Esophagus squamous epithelium (tissue), 5 donors: ENCODE data around the gene UQCC2. TPM values are rescaled to one million over a fixed set of nuclear protein-coding genes. Genes with fewer than 3 reads are reported as not detected.

Experiments used
- DNase-seq: peaks from one replicate; lab custom pipeline; 2025; lab: John Stamatoyannopoulos, UW
- H3K27ac ChIP-seq, 4 donors: fragments of 200-600 bp; sonication (generic); one replicate each; pipeline ENCODE4 v1.5.1; 2016 to 2019; ENCODE audit warnings: mild to moderate bottlenecking in 1 of 4
- H3K27me3 ChIP-seq, 4 donors: fragments of 200-600 bp; sonication (generic); 1 replicate in 3 of 4; 2 replicates in 1 of 4; pipeline versions ENCODE4 v1.5.1 to v1.6.0; 2017 to 2021; ENCODE audit warnings: antibody characterized with exemption in 1 of 4
- H3K36me3 ChIP-seq, 3 donors: fragments of 200-600 bp; sonication (generic); one replicate each; pipeline ENCODE4 v1.5.1; 2016 to 2019
- H3K4me1 ChIP-seq, 3 donors: fragments of 200-600 bp; sonication (generic); one replicate each; pipeline ENCODE4 v1.5.1; 2017 to 2019
- H3K4me3 ChIP-seq, 4 donors: fragments of 200-600 bp; sonication (generic); 1 replicate in 3 of 4; 2 replicates in 1 of 4; pipeline ENCODE4 v1.5.1; 2016 to 2019; ENCODE audit warnings: mild to moderate bottlenecking in 2 of 4, moderate library complexity in 1 of 4
- H3K9me3 ChIP-seq, 3 donors: fragments of 200-600 bp; sonication (generic); one replicate each; pipeline ENCODE4 v1.5.1; 2016 to 2019
- POLR2A ChIP-seq, 4 donors: fragments of 450-650 bp; IDR thresholded peaks; one replicate each; pipeline ENCODE4 v1.6.1; 2017; ENCODE audit warnings: antibody characterized with exemption in 4 of 4, mild to moderate bottlenecking in 4 of 4, moderate library complexity in 3 of 4
- WGBS, 2 donors: methylation state at CpG; one replicate each; pipeline ENCODE4 v1.1.5; 2018; 5-methylcytosine and 5-hydroxymethylcytosine counted together
- intact Hi-C: fragments of 100-400 bp; cut with DNase I; formaldehyde crosslinking; loops from one replicate; pipeline ENCODE4 v1.15.0; 2022
- total RNA-seq, 4 donors: library from RNA; depleted of rRNA; stranded (reverse); fragments of >200 nt; gene quantifications; one replicate each; pipeline ENCODE4 v1.1.0, GENCODE V29; 2016
- TF ChIP-seq, protein P1 (sequence below), 6 experiments: fragments of 450-650 bp in 4 of 6; fragments of 200-600 bp in 2 of 6; sonication (generic) in 2 of 6; IDR thresholded peaks; one replicate each; pipeline ENCODE4 v1.5.1; 2016 to 2019; ENCODE audit warnings: antibody characterized with exemption in 6 of 6, mild to moderate bottlenecking in 4 of 6, moderate library complexity in 4 of 6
- donor health status: DM: yes; HTN: yes; CAD: no.

Gene UQCC2
- total RNA-seq, 4 donors from 2014 or later: 7.8 to 36.8 (median 13.7) TPM

DNA sequence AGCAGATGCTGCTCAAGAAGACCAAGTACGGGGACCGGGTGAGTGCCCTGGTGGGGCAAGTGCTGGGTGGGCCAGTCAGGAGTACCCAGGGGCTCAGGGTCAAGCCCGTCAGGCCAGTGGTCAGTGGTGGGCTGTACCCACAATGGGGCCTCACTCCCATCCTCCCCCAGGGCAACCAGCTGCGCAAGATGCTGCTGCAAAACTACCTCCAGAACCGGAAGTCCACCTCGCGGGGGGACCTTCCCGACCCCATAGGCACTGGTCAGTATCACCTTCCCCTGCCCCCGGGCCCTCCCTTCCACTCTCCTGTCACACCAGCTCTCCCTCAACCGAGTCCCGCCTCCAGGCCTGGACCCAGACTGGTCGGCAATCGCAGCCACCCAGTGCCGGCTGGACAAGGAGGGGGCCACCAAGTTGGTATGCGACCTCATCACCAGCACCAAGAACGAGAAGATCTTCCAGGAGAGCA is 27.0 kb downstream of the UQCC2 start:
- Histone ChIP-seq H3K27me3 (no peaks in the 10 kb centered on the region), H3K27ac (no peak overlapping the region), H3K9me3 (no peaks in the 10 kb centered on the region), H3K4me1 (no peaks in the 10 kb centered on the region), H3K4me3 (no peak overlapping the region), H3K36me3 (peaks cover 39 to 100% (median 42%) of the 10 kb centered on the region in 3 donors)
- WGBS, 2 donors: 80 to 95% methylated on average over 1 to 7 of the region's 16 CpGs
- no peak for TF ChIP-seq POLR2A (IDR thresholded peaks at IDR 0.05)
- TF ChIP-seq, protein P1, sequence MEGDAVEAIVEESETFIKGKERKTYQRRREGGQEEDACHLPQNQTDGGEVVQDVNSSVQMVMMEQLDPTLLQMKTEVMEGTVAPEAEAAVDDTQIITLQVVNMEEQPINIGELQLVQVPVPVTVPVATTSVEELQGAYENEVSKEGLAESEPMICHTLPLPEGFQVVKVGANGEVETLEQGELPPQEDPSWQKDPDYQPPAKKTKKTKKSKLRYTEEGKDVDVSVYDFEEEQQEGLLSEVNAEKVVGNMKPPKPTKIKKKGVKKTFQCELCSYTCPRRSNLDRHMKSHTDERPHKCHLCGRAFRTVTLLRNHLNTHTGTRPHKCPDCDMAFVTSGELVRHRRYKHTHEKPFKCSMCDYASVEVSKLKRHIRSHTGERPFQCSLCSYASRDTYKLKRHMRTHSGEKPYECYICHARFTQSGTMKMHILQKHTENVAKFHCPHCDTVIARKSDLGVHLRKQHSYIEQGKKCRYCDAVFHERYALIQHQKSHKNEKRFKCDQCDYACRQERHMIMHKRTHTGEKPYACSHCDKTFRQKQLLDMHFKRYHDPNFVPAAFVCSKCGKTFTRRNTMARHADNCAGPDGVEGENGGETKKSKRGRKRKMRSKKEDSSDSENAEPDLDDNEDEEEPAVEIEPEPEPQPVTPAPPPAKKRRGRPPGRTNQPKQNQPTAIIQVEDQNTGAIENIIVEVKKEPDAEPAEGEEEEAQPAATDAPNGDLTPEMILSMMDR (IDR thresholded peaks at IDR 0.05): no peak
- DNase-seq: no peak
- intact Hi-C loops: no loop called here

DNA sequence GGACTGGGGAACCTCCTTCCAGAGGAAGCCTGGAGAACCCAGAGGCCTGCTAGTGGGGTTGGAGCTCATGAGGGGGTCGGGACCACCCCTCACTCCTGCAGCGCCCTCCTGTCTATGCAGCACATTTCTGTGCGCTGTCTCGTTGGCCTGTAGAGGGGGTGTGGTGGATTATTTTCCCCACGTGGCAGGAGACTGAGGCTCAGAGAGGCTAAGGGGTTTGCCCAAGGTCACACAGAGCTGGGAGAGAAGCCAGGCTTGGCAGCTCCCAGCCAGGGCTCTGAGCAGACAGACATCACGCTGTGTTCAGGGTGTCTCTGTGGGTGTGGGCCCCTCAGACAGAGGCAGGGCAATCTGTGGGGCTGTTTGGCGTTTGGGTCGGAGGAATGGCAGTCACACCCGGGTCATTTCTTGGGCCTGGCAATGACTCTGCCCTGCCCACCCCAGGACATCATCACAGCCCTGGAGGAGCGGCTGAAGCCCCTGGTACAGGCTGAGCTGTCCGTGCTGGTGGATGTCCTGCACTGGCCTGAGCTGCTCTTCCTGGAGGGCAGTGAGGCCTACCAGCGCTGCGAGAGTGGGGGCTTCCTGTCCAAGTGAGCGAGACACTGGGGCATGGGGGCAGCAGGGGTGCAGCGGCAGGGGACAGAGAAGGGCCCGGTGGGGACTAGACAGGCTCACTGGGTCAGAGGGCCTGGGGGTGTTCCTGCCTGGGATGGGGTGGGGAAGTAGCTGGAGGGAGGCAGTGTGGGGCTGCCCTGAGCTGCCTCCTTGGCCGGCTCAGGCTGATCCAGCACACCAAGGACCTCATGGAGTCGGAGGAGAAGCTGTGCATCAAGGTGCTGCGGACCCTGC is 27.7 kb downstream of the UQCC2 start:
- no peak for DNase-seq
- Histone ChIP-seq H3K4me1 (no peaks in the 10 kb centered on the region), H3K27me3 (no peaks in the 10 kb centered on the region), H3K9me3 (no peaks in the 10 kb centered on the region), H3K36me3 (peaks cover 32 to 100% (median 42%) of the 10 kb centered on the region in 3 donors), H3K27ac (no peak overlapping the region), H3K4me3 (no peak overlapping the region)
- WGBS, 2 donors: 83 to 100% methylated on average over 2 to 8 of the region's 19 CpGs
- intact Hi-C loops: no loop called here
- TF ChIP-seq, protein P1 (IDR thresholded peaks at IDR 0.05): no peak
- TF ChIP-seq POLR2A (IDR thresholded peaks at IDR 0.05): no peak

DNA sequence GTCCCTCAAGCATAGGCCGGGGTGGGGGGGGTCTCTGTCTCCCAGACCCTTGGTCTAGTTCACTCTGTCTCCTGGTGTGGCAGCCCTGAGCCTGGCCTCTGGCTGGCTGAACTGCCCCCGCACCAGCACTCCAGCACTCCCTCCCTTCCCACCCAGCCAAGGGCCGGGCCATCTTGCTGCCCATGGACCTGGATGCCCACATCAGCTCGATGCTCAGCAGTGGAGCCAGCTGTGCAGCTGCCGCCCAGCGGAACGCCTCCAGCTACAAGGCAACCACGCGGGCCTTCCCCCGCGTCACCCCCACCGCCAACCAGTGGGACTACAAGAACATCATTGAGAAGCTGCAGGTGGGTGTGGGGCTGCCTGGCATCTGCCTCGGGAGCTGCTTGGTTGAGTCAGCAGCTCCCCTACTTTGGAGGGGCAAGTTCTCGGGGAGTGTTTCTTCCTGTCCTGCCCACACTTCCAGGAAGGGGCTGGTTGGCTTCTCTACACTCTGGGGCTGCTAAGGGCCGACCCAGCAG is 28.4 kb downstream of the UQCC2 start:
- intact Hi-C loops: no loop called here
- peaks cover 30 to 100% (median 42%) of the 10 kb centered on the region in 3 donors for H3K36me3 ChIP-seq
- H3K4me1 ChIP-seq: no peaks in the 10 kb centered on the region
- no peak overlapping the region for H3K4me3 ChIP-seq
- no peak overlapping the region for H3K27ac ChIP-seq
- DNase-seq: no peak
- no peak for TF ChIP-seq POLR2A (IDR thresholded peaks at IDR 0.05)
- TF ChIP-seq, protein P1 (IDR thresholded peaks at IDR 0.05): no peak
- WGBS, 2 donors: 55 to 90% methylated on average over 3 of the region's 15 CpGs
- no peaks in the 10 kb centered on the region for H3K9me3 ChIP-seq
- no peaks in the 10 kb centered on the region for H3K27me3 ChIP-seq

DNA sequence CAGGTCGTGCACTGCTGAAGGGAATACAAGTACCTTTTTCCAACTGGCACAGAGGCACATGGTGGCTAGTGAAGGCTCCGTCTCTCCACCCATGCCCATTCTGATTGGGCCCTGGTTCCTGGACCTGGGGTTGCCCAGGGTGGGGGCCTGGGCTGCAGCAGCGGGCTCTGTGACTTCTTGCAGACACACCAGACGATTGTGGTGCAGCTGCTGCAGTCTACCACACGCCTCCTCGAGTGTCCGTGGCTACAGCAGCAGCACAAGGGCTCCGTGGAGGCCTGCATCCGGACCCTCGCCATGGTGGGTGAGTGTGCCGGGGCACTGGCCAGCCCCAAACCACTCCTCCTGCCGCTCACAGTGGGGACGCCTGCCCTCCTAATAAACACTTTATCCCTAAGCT is 29.2 kb downstream of the UQCC2 start:
- Histone ChIP-seq H3K27me3 (no peaks in the 10 kb centered on the region), H3K4me1 (no peaks in the 10 kb centered on the region), H3K9me3 (no peaks in the 10 kb centered on the region), H3K4me3 (no peak overlapping the region), H3K27ac (no peak overlapping the region), H3K36me3 (peaks cover 30 to 100% (median 42%) of the 10 kb centered on the region in 3 donors)
- DNase-seq: no peak
- WGBS, 2 donors: 84 to 94% methylated on average over 2 to 9 of the region's 13 CpGs
- TF ChIP-seq, protein P1 (IDR thresholded peaks at IDR 0.05): no peak
- intact Hi-C loops: no loop called here

DNA sequence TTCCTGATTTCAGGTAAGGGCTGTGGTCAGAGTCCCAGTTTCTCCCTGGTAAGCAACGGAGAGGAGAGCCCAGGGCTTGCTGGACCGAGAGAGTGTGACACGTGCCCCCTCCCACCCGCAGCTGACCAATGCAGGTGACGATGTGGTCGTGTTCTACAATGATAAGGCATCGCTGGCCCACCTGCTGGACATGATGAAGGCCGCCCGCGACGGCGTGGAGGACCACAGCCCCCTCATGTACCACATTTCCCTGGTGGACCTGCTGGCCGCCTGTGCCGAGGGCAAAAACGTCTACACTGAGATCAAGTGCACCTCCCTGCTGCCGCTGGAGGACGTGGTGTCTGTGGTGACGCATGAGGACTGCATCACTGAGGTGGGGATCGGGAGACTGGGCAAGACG is 31.7 kb downstream of the UQCC2 start:
- intact Hi-C loops: no loop called here
- H3K4me1 ChIP-seq: no peaks in the 10 kb centered on the region
- peaks cover 14 to 100% (median 34%) of the 10 kb centered on the region in 3 donors for H3K36me3 ChIP-seq
- TF ChIP-seq, protein P1 (IDR thresholded peaks at IDR 0.05): no peak
- no peak for TF ChIP-seq POLR2A (IDR thresholded peaks at IDR 0.05)
- WGBS, 2 donors: 89 to 95% methylated on average over 3 to 15 of the region's 20 CpGs
- no peaks in the 10 kb centered on the region for H3K27me3 ChIP-seq
- no peak for DNase-seq
- H3K9me3 ChIP-seq: no peaks in the 10 kb centered on the region
- H3K27ac ChIP-seq: no peak overlapping the region
- H3K4me3 ChIP-seq: no peak overlapping the region
